Activated CD8-positive, alpha-beta memory T cell treated with anti-CD3 and anti-CD28 coated beads, Interleukin-2, amount 50 U/mL, for 48 hours (primary cell): ENCODE measurements around the gene INHBC.
"Not testable (repeated sequence)": the region's sequence is repeated elsewhere in the genome, so short reads cannot be mapped to it uniquely, and the experiment has no call there.

Source experiments
- DNase-seq: peaks from one replicate; pipeline ENCODE4 v3.0.0-alpha.2; 2020

The INHBC gene

GRCh38 chr12:57429473-57430111, 5.0 kb upstream of the INHBC start:
- peak; percentile 52 for DNase-seq

- DNase-seq = no peak
Observed at GRCh38 chr12:57430112-57430930, 4.3 kb upstream of the INHBC start.

GRCh38 chr12:57430931-57431566, 3.5 kb upstream of the INHBC start, which contains the start of gene R3HDM2:
R3HDM2 (minus strand) TSS chr12:57431043; CDS start chr12:57310428, 120,615 bp downstream.
- DNase-seq = peak; percentile 98

GRCh38 chr12:57431654-57432188, 2.9 kb upstream of the INHBC start:
- DNase-seq = no peak

- DNase-seq = peak; percentile 13
Observed at GRCh38 chr12:57433370-57433769, 1.2 kb upstream of the INHBC start.

GRCh38 chr12:57435293-57435692, 709 bp downstream of the INHBC start:
- DNase-seq = no peak

GRCh38 chr12:57438400-57438799, 3.8 kb downstream of the INHBC start:
- DNase-seq = no peak

GRCh38 chr12:57439762-57440266, 5.2 kb downstream of the INHBC start:
- no peak for DNase-seq

- not testable (repeated sequence) for DNase-seq
Observed at GRCh38 chr12:57441393-57441792, 6.8 kb downstream of the INHBC start.

- DNase-seq = no peak
Observed at GRCh38 chr12:57441846-57442427, 7.4 kb downstream of the INHBC start.

GRCh38 chr12:57444337-57444736, 9.8 kb downstream of the INHBC start:
- not testable (repeated sequence) for DNase-seq

- DNase-seq = no peak
Observed at GRCh38 chr12:57444744-57445143, 10.2 kb downstream of the INHBC start.

- DNase-seq = no peak
Observed at GRCh38 chr12:57446292-57446960, 11.8 kb downstream of the INHBC start.

- no peak for DNase-seq
Observed at GRCh38 chr12:57448669-57449068, 14.1 kb downstream of the INHBC start.

GRCh38 chr12:57449375-57449774, 14.8 kb downstream of the INHBC start:
- DNase-seq = no peak

GRCh38 chr12:57450057-57450456, 15.5 kb downstream of the INHBC start:
- no peak for DNase-seq

GRCh38 chr12:57451233-57451778, 16.7 kb downstream of the INHBC start:
- no peak for DNase-seq

- DNase-seq = no peak
Observed at GRCh38 chr12:57452181-57452936, 17.8 kb downstream of the INHBC start.

- DNase-seq = peak; percentile 84
Observed at GRCh38 chr12:57452937-57453509, 18.4 kb downstream of the INHBC start.

- DNase-seq = no peak
Observed at GRCh38 chr12:57454213-57454565, 19.6 kb downstream of the INHBC start.
